Thyroid gland (tissue), 4 donors: ENCODE measurements around the gene BLNK. TPM values are rescaled to one million over a fixed set of nuclear protein-coding genes. Genes with fewer than 3 reads are reported as not detected.

Experiments
- DNase-seq, 2 donors: peaks; one replicate each; pipeline ENCODE4 v3.0.0-alpha.2; 2019
- H3K27ac ChIP-seq, 3 donors: fragments of 200-600 bp; sonication (generic); 1 replicate in 2 of 3; 2 replicates in 1 of 3; pipeline ENCODE4 v1.5.1; 2016 to 2019; ENCODE audit warnings: mild to moderate bottlenecking in 1 of 3, moderate library complexity in 1 of 3
- H3K27me3 ChIP-seq: fragments of 200-600 bp; sonication (generic); one replicate; pipeline ENCODE4 v1.5.1; 2019
- H3K36me3 ChIP-seq, 2 donors: fragments of 200-600 bp; sonication (generic); one replicate each; pipeline ENCODE4 v1.5.1; 2016 to 2019
- H3K4me1 ChIP-seq, 2 donors: fragments of 200-600 bp; sonication (generic); one replicate each; pipeline ENCODE4 v1.5.1; 2017 to 2019
- H3K4me3 ChIP-seq, 3 donors: fragments of 200-600 bp; sonication (generic); replicated peaks in 1 of 3; 1 replicate in 2 of 3; 2 replicates in 1 of 3; pipeline ENCODE4 v1.5.1; 2016; ENCODE audit warnings: mild to moderate bottlenecking in 1 of 3
- H3K9me3 ChIP-seq: fragments of 200-600 bp; sonication (generic); one replicate; pipeline ENCODE4 v1.5.1; 2017
- POLR2A ChIP-seq, 2 donors: fragments of 450-650 bp; IDR thresholded peaks; one replicate each; pipeline ENCODE4 v1.6.1; 2017; ENCODE audit warnings: antibody characterized with exemption in 2 of 2, mild to moderate bottlenecking in 2 of 2, moderate library complexity in 1 of 2
- WGBS, 2 donors: methylation state at CpG; one replicate each; pipeline ENCODE4 v1.1.5; 2017; 5-methylcytosine and 5-hydroxymethylcytosine counted together
- intact Hi-C: fragments of 100-400 bp; cut with DNase I; formaldehyde crosslinking; loops from one replicate; pipeline ENCODE4 v1.15.1; 2023
- total RNA-seq, 4 donors: library from RNA; depleted of rRNA; stranded (reverse); fragments of >200 nt; gene quantifications; one replicate each; pipeline ENCODE4 v1.2.3, GENCODE V29; 2016
- TF ChIP-seq, protein P1 (sequence below), 6 experiments: fragments of 200-600 bp in 3 of 6; fragments of 450-650 bp in 3 of 6; sonication (generic) in 3 of 6; IDR thresholded peaks; one replicate each; pipeline ENCODE4 v1.5.1; 2016 to 2019; ENCODE audit warnings: antibody characterized with exemption in 6 of 6, mild to moderate bottlenecking in 2 of 6, inconsistent platforms in 1 of 6, moderate library complexity in 1 of 6

Gene BLNK
- total RNA-seq, 4 donors from 2014 or later = 5.8 to 36.9 (median 25.7) TPM

DNA sequence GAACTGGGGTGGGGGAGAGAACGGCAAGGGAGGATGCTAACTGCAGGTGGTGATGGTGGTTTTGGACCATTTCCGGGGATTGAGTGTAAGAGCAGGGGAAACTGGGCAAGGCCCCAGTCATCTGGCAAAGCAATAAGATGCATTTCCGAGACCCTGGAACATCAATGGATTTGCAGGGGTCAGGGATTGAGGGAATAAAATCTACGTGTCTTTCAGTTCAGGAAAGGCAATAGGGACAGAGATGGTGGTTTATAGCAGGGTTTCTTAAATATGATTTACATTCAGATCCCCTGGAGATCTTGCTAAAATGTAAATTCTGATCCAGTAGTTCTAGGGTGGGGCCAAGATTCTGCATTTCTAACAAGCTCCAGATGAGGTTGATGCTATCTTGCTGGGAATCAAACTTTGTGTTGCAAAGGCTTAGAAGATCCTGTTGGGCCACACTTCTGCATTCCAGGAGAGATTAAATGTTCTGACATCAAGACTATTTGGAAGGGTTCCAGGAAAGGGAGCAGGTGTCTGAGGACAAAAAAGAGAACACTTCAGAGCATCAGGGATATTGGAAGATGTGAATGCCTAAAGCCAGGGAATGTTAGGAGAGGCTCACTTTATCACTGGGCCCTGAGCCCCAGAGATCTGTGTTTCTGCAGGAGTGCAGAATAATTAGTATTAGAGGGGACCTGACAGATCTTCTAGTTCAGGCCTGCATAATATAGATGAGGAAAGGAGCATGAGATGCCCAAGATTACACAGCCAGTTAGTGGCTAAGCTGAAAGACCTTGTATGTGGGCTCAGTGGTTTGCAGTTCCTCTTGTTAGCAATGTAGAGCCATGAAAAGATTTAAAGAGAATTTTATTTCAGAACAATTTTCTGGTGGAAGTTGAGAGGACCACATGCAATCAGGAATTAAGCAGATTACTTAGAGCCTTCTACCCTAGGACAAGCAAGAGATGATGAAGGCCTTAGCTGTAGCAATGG is 32.4 kb downstream of the BLNK start:
- no peak for DNase-seq
- no peak overlapping the region for H3K27ac ChIP-seq
- no peaks in the 10 kb centered on the region for H3K27me3 ChIP-seq
- TF ChIP-seq, protein P1, sequence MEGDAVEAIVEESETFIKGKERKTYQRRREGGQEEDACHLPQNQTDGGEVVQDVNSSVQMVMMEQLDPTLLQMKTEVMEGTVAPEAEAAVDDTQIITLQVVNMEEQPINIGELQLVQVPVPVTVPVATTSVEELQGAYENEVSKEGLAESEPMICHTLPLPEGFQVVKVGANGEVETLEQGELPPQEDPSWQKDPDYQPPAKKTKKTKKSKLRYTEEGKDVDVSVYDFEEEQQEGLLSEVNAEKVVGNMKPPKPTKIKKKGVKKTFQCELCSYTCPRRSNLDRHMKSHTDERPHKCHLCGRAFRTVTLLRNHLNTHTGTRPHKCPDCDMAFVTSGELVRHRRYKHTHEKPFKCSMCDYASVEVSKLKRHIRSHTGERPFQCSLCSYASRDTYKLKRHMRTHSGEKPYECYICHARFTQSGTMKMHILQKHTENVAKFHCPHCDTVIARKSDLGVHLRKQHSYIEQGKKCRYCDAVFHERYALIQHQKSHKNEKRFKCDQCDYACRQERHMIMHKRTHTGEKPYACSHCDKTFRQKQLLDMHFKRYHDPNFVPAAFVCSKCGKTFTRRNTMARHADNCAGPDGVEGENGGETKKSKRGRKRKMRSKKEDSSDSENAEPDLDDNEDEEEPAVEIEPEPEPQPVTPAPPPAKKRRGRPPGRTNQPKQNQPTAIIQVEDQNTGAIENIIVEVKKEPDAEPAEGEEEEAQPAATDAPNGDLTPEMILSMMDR (IDR thresholded peaks at IDR 0.05) = no peak
- TF ChIP-seq POLR2A (IDR thresholded peaks at IDR 0.05) = no peak
- no peaks in the 10 kb centered on the region for H3K4me1 ChIP-seq
- no peak overlapping the region for H3K4me3 ChIP-seq
- H3K9me3 ChIP-seq = no peaks in the 10 kb centered on the region
- H3K36me3 ChIP-seq = no peaks in the 10 kb centered on the region
- intact Hi-C loops = no loop called here
- WGBS, 2 donors = 65 to 66% methylated on average over 4 of the region's 4 CpGs

DNA sequence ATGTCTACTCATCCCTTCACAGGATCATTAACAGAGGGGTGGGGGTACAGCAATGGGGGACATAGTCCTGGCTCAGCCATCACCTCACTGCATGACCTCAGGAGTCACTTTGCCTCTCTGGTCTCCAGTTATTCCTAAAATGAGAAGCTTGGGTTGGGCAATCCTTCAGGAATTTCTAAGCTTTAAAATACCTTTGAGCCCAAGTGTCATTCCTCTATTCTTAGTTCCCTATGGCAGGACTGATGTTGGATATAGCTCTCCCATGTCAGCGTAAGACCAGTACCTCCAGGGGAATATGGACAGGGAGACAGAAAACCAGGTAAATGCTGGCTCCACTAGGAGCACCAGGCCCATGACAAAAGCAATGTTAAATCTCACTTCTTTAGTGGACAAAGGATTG is 34.5 kb downstream of the BLNK start:
- intact Hi-C loops = no loop called here

GRCh38 chr10:96236090-96236478 is 35.3 kb downstream of the BLNK start:
- Histone ChIP-seq H3K27me3 (no peaks in the 10 kb centered on the region), H3K4me3 (no peak overlapping the region), H3K36me3 (no peaks in the 10 kb centered on the region), H3K9me3 (no peaks in the 10 kb centered on the region), H3K4me1 (no peaks in the 10 kb centered on the region), H3K27ac (no peak overlapping the region)
- 84 to 93% methylated on average over 6 of the region's 6 CpGs for WGBS, 2 donors
- intact Hi-C loops = no loop called here
- TF ChIP-seq, protein P1 (IDR thresholded peaks at IDR 0.05) = no peak
- TF ChIP-seq POLR2A (IDR thresholded peaks at IDR 0.05) = no peak
- DNase-seq = no peak

More for the DNA sequence above, 34.5 kb downstream of the BLNK start:
- 94% methylated on average over 1 of the region's 1 CpG for WGBS, 2 donors
- Histone ChIP-seq H3K36me3 (no peaks in the 10 kb centered on the region), H3K9me3 (no peaks in the 10 kb centered on the region), H3K27me3 (no peaks in the 10 kb centered on the region), H3K4me1 (no peaks in the 10 kb centered on the region), H3K27ac (no peak overlapping the region), H3K4me3 (no peak overlapping the region)
- DNase-seq = no peak
- TF ChIP-seq, protein P1 (IDR thresholded peaks at IDR 0.05) = no peak
- no peak for TF ChIP-seq POLR2A (IDR thresholded peaks at IDR 0.05)

GRCh38 chr10:96235326-96236089 is 35.9 kb downstream of the BLNK start:
- no peaks in the 10 kb centered on the region for H3K27me3 ChIP-seq
- no peak overlapping the region for H3K27ac ChIP-seq
- H3K4me1 ChIP-seq = no peaks in the 10 kb centered on the region
- WGBS, 2 donors = 88 to 96% methylated on average over 8 of the region's 8 CpGs
- H3K4me3 ChIP-seq = no peak overlapping the region
- DNase-seq = no peak
- no peak for TF ChIP-seq POLR2A (IDR thresholded peaks at IDR 0.05)
- TF ChIP-seq, protein P1 (IDR thresholded peaks at IDR 0.05) = no peak
- intact Hi-C loops = no loop called here
- H3K36me3 ChIP-seq = no peaks in the 10 kb centered on the region
- H3K9me3 ChIP-seq = no peaks in the 10 kb centered on the region
